Gastroesophageal sphincter (tissue), 4 donors: ENCODE data around the gene ANK3. TPM values are rescaled to one million over a fixed set of nuclear protein-coding genes. Genes with fewer than 3 reads are reported as not detected.

ENCODE experiments used
- ATAC-seq: fragments of 150-250 bp; one replicate; pipeline ENCODE4 v1.9.1; 2016; ENCODE audit warnings: mild to moderate bottlenecking, moderate library complexity
- H3K27ac ChIP-seq, 4 donors: fragments of 200-600 bp; sonication (generic) in 3 of 4; 1 replicate in 3 of 4; 2 replicates in 1 of 4; pipeline ENCODE4 v1.5.1; 2016 to 2019
- H3K27me3 ChIP-seq: fragments of 200-600 bp; sonication (generic); one replicate; pipeline ENCODE4 v1.5.1; 2019
- H3K36me3 ChIP-seq, 2 donors: fragments of 200-600 bp; sonication (generic); one replicate each; pipeline ENCODE4 v1.5.1; 2019; ENCODE audit warnings: control low read depth in 1 of 2
- H3K4me1 ChIP-seq, 3 donors: fragments of 200-600 bp; sonication (generic); 1 replicate in 2 of 3; 2 replicates in 1 of 3; pipeline ENCODE4 v1.5.1; 2016 to 2019; ENCODE audit warnings: control low read depth in 2 of 3
- H3K4me3 ChIP-seq, 2 donors: fragments of 200-600 bp; sonication (generic); one replicate each; pipeline ENCODE4 v1.5.1; 2019; ENCODE audit warnings: mild to moderate bottlenecking in 1 of 2, moderate library complexity in 1 of 2
- H3K9me3 ChIP-seq, 3 donors: fragments of 200-600 bp; sonication (generic); one replicate each; pipeline ENCODE4 v1.5.1; 2017 to 2019; ENCODE audit warnings: control low read depth in 2 of 3
- CTCF ChIP-seq, 4 experiments: fragments of 200-600 bp in 2 of 4; fragments of 450-650 bp in 2 of 4; sonication (generic) in 1 of 4; IDR thresholded peaks; one replicate each; pipeline ENCODE4 v1.5.1; 2017 to 2019; ENCODE audit warnings: antibody characterized with exemption in 4 of 4, mild to moderate bottlenecking in 2 of 4, moderate library complexity in 2 of 4
- EP300 ChIP-seq: sonication (generic); formaldehyde crosslinking; IDR thresholded peaks from one replicate; pipeline ENCODE4 v1.6.1; 2017; ENCODE audit warnings: antibody characterized with exemption, mild to moderate bottlenecking
- POLR2A ChIP-seq, 2 donors: fragments of 450-650 bp; IDR thresholded peaks; one replicate each; pipeline ENCODE4 v1.6.1; 2017; ENCODE audit warnings: antibody characterized with exemption in 2 of 2, mild to moderate bottlenecking in 2 of 2, moderate library complexity in 1 of 2
- POLR2AphosphoS5 ChIP-seq: sonication (generic); formaldehyde crosslinking; IDR thresholded peaks from one replicate; pipeline ENCODE4 v1.6.1; 2017; ENCODE audit warnings: antibody characterized with exemption
- WGBS, 2 donors: methylation state at CpG; one replicate each; pipeline ENCODE4 v1.1.5; 2018; ENCODE audit warnings: low coverage in 1 of 2; 5-methylcytosine and 5-hydroxymethylcytosine counted together
- total RNA-seq, 4 donors: library from RNA; depleted of rRNA; stranded (reverse); fragments of >200 nt; gene quantifications; one replicate each; pipeline ENCODE4 v1.1.0, GENCODE V29; 2016

Gene ANK3
- total RNA-seq, 4 donors from 2014 or later: 21.1 to 61.5 (median 38.9) TPM

DNA sequence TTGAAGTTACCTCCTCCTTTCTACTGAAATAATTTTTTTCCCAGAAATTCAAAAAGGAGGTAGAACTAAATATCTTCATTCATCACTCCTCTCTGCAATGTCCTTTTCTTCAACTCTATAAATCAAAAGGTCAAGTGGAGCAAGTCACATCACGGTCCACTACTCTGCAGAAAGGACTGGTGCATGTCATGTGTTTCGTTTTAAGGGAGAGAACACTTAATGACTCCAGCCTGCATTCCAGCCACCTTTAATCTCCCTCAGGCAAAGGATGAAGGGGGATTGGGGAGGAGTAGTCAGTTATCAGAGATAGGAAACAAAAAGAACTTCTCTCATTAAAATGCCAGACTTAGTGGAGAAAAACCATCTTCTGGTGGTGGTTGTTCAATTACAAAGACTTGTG lies 78.9 kb downstream of the ANK3 start:
- Histone ChIP-seq H3K4me1 (no peaks in the 10 kb centered on the region), H3K36me3 (no peaks in the 10 kb centered on the region), H3K27ac (no peak overlapping the region), H3K9me3 (no peaks in the 10 kb centered on the region), H3K27me3 (no peaks in the 10 kb centered on the region), H3K4me3 (no peak overlapping the region)
- WGBS, 2 donors: 0 to 12% methylated on average over 2 of the region's 2 CpGs
- no peak for ATAC-seq
- no peak for TF ChIP-seq CTCF (IDR thresholded peaks at IDR 0.05)
- TF ChIP-seq POLR2AphosphoS5: no peak
- TF ChIP-seq EP300: no peak
- TF ChIP-seq POLR2A (IDR thresholded peaks at IDR 0.05): no peak

DNA sequence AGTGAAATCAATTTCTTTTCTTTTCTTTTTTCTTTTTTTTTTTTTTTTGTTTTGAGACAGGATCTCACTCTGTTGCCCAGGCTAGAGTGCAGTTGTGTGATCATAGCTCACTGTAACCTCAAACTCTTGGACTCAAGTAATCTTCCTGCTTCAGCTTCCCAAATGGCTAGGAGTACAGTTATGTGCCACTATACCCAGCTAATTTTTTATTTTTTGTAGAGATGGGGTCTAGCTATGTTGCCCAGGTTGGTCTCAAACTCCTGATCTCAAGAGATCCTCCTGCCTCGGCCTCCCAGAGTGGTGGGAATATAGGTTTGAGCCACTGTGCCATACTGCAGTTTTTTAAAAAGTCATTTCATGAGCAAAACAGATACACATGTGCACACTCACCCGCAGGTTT lies 79.8 kb downstream of the ANK3 start:
- TF ChIP-seq POLR2AphosphoS5 (no peak), EP300 (no peak), CTCF (IDR thresholded peaks at IDR 0.05) (no peak), POLR2A (IDR thresholded peaks at IDR 0.05) (no peak)
- Histone ChIP-seq H3K9me3 (no peaks in the 10 kb centered on the region), H3K4me3 (no peak overlapping the region), H3K4me1 (peaks cover 0 to 3% (median 0%) of the 10 kb centered on the region in 3 donors), H3K27ac (no peak overlapping the region), H3K27me3 (no peaks in the 10 kb centered on the region), H3K36me3 (no peaks in the 10 kb centered on the region)
- no peak for ATAC-seq
- 75 to 100% methylated on average over 1 of the region's 2 CpGs for WGBS, 2 donors

- ATAC-seq: no peak
- Histone ChIP-seq H3K9me3 (no peaks in the 10 kb centered on the region), H3K4me1 (peaks cover 0 to 4% (median 0%) of the 10 kb centered on the region in 3 donors), H3K36me3 (no peaks in the 10 kb centered on the region), H3K4me3 (no peak overlapping the region), H3K27ac (no peak overlapping the region), H3K27me3 (no peaks in the 10 kb centered on the region)
- TF ChIP-seq POLR2AphosphoS5: no peak
These were observed 80.3 kb downstream of the ANK3 start for GRCh38 chr10:60309371-60309770.

DNA sequence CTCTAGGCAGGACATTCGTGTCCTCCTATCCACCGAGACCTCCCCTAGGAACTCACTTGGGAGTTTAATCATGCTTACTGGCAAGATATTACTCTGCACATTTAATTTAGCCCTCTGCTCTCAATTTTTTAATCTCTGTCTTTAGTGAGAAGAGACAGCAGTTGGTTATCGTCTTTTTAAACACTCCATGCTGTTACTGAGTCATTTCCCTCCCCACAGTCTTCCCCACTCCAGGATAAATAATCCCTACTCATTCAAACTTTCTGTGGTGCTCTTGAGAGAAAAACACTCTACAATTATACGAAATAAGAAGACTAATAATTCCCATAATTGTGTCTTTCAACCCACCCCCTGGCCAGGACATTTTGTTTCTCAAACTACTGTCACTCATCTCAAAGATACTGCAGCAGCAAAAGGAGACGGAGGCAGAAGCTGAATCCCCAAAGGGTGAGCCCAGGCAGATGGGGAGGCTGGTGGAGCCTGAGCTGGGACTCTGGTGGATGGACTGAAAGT lies 84.2 kb downstream of the ANK3 start:
- 33 to 58% methylated on average over 5 of the region's 5 CpGs for WGBS, 2 donors
- no peaks in the 10 kb centered on the region for H3K9me3 ChIP-seq
- H3K27ac ChIP-seq: peak overlapping the region in 3 of 4 donors; percentile 35 to 48 (median 47)
- no peaks in the 10 kb centered on the region for H3K27me3 ChIP-seq
- no peak overlapping the region for H3K4me3 ChIP-seq
- TF ChIP-seq EP300: no peak
- no peak for TF ChIP-seq POLR2A (IDR thresholded peaks at IDR 0.05)
- no peak for TF ChIP-seq CTCF (IDR thresholded peaks at IDR 0.05)
- TF ChIP-seq POLR2AphosphoS5: no peak
- ATAC-seq: no peak
- no peaks in the 10 kb centered on the region for H3K36me3 ChIP-seq
- peaks cover 0 to 4% (median 0%) of the 10 kb centered on the region in 3 donors for H3K4me1 ChIP-seq

DNA sequence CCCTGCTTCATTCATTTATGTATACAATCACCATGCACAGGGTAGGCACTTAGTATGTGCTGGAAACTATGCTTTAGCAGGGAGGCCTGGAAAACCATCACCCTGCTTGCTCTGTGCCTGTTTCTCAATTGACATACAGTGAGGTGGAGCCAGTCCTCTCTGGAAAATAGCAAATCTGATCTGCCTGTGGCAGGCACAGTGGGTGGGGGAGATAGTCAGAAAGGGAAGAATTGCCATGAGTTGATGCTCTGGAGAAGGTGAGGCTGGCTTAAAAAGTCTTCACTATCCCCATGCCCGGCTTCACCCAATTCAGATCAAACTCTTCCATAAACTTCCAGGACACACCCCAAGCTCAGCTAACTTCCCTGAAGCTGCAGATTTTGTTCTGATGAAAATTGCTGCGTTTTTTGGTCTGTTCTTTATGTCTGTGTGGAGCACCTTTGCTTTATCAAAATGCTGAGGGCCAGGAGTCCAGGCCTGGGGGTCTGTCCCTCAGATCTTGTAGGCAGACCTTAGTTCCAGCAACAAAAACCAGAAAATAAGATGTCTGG lies 84.8 kb downstream of the ANK3 start:
- Histone ChIP-seq H3K4me1 (peaks cover 0 to 4% (median 0%) of the 10 kb centered on the region in 3 donors), H3K36me3 (no peaks in the 10 kb centered on the region), H3K27ac (peak overlapping the region in 3 of 4 donors; percentile 1 to 48 (median 35)), H3K4me3 (no peak overlapping the region), H3K9me3 (no peaks in the 10 kb centered on the region), H3K27me3 (no peaks in the 10 kb centered on the region)
- ATAC-seq: no peak
- TF ChIP-seq EP300 (no peak), POLR2AphosphoS5 (no peak)
- WGBS, 2 donors: 80 to 86% methylated on average over 1 to 2 of the region's 2 CpGs

- Histone ChIP-seq H3K36me3 (no peaks in the 10 kb centered on the region), H3K4me3 (no peak overlapping the region), H3K27me3 (no peaks in the 10 kb centered on the region), H3K4me1 (peaks cover 0 to 4% (median 0%) of the 10 kb centered on the region in 3 donors), H3K27ac (no peak overlapping the region), H3K9me3 (no peaks in the 10 kb centered on the region)
- 93% methylated on average over 1 of the region's 1 CpG; no CpG with 5 or more reads in 1 of the 2 donors for WGBS, 2 donors
- no peak for TF ChIP-seq CTCF (IDR thresholded peaks at IDR 0.05)
- no peak for ATAC-seq
These were observed 85.9 kb downstream of the ANK3 start for GRCh38 chr10:60303778-60304177.
